GM21786 (cell line): ENCODE measurements around the gene TMEM134.
A peak's percentile ranks its signal among the peaks of the same experiment; 100 is the strongest.

ENCODE experiments used
- ATAC-seq: cut with Tn5 transposase; IDR thresholded peaks from one replicate; pipeline ENCODE4 v1.9.1; 2021; ENCODE audit not compliant: unreplicated experiment

The TMEM134 gene

GRCh38 chr11:67423891-67424613 is 45.0 kb downstream of the TMEM134 start:
- no peak for ATAC-seq

DNA sequence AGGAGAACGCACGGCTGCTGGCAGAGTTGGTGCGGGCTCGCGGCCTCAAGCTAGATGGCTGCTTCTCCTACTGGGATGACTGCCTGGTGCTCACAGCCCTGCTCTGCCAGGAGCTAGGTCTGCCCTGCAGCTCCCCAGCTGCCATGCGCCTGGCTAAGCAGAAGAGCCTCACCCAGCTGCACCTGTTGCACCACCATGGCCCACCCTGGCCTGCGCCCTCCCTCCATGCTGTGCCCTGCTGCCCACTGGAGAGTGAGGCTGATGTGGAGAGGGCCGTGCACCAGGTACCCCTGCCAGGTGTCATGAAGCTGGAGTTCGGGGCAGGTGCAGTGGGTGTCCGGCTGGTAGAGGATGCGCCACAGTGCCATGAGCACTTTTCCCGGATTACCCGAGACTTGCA is 45.6 kb downstream of the TMEM134 start:
- ATAC-seq, result no peak

GRCh38 chr11:67422891-67423290 is 46.2 kb downstream of the TMEM134 start:
- ATAC-seq, result no peak

DNA sequence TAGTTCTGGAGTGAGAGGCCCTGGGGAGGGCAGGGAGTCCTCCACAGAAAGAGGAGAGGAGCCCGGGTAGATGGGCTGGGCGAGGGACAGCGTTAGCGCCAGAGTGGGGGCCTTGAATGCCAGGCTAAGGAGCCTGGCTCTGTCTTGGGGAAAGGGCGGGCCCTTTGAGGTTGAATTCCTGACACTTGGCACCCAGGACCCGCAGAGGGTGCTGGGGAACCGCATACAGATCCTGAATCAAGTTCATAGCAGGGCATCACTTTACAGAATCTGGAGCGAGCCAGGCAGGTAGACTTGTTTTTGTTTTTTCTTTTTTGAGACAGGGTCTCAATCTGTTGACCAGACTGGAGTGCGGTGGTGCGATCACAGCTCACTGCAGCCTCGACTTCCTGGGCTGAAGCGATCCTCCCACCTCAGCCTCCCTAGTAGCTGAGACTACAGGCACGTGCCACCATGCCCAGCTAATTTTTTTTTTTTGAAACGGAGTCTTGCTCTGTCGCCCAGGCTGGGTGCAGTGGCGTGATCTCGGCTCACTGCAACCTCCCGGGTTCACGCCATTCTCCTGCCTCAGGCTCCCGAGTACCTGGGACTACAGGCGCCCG is 47.5 kb downstream of the TMEM134 start:
- no peak for ATAC-seq

GRCh38 chr11:67420646-67421429 is 48.2 kb downstream of the TMEM134 start:
- peak; percentile 84 for ATAC-seq

- no peak for ATAC-seq
These were observed 48.9 kb downstream of the TMEM134 start for GRCh38 chr11:67420147-67420645.

DNA sequence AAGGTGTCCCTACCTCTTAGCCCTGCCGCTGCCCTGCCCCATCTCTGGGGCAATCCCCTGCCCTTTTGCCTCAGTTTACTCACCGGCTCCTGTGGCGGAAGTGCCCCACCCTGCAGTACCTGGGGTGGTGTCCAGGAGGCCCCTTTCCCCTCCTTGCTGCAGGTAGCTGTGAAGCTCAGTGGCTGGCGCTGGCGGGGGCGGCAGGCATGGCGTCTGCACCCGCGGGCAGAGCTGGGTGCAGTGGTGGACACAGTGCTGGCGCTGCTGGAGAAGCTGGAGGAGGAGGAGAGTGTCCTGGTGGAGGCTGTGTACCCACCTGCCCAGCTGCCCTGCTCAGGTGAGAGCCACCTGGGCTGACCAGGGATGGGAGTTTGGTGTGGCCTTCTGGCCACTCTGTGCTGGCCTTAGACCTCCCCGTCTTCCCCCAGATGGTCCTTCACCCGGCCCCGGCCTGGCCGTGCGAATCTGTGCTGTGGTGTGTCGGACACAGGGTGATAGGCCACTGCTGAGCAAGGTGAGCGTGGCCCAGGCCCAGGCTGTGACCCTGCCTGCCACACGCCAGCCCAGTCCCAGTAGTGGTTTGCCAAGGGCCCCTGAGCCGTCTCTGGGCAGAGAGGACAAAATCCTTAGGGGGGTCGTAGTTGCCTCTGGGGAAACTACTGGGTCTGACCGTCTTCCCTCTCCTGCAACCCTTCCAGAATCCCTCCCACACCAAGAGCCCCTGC is 49.6 kb downstream of the TMEM134 start:
- no peak for ATAC-seq

- ATAC-seq, result no peak
These were observed 50.4 kb downstream of the TMEM134 start for GRCh38 chr11:67418476-67419281.

GRCh38 chr11:67417425-67417824 is 51.6 kb downstream of the TMEM134 start:
- ATAC-seq, result no peak

DNA sequence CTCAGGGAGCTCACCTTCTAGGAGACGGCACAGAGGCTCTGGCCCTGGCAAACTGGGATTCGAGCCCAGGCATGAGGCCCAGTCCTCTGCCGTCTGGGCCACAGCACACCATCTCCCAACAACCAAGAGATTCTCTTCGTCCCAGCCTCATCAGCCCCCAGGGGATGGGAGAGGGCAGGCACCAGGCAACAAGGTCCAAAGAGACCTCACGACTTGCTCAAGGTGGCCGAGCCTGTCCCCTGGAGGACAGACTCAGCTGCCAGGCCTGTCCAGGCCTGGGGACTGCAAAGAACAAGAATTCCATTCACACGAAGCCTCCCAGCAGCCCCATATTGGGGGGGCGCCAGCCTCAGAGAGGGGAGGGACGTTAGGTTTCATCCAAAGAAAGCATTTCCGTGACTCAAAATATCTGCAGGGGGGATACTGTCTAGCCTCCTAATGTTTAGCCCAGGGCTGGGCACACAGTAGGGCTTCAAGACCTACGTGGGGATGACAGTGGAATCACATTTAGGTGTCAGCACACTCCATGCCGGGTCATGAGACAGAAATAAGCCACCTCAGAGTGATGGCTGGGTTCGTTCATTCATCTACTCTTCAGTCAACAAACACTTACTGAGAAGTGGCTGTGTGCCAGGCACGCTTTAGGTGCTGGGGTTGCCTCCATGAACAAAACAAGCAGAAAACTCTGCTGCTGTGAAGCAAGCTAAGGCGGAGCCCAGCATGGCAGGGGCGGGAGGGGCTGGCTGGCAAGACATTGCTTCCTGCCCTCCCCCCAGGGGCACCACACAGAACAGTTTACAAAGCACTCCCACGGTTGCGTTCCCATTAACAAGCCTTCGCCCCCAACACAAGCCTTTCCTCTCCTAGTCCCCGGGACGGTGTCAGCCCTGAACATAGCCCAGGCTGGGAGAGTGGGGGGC is 52.4 kb downstream of the TMEM134 start:
- no peak for ATAC-seq

DNA sequence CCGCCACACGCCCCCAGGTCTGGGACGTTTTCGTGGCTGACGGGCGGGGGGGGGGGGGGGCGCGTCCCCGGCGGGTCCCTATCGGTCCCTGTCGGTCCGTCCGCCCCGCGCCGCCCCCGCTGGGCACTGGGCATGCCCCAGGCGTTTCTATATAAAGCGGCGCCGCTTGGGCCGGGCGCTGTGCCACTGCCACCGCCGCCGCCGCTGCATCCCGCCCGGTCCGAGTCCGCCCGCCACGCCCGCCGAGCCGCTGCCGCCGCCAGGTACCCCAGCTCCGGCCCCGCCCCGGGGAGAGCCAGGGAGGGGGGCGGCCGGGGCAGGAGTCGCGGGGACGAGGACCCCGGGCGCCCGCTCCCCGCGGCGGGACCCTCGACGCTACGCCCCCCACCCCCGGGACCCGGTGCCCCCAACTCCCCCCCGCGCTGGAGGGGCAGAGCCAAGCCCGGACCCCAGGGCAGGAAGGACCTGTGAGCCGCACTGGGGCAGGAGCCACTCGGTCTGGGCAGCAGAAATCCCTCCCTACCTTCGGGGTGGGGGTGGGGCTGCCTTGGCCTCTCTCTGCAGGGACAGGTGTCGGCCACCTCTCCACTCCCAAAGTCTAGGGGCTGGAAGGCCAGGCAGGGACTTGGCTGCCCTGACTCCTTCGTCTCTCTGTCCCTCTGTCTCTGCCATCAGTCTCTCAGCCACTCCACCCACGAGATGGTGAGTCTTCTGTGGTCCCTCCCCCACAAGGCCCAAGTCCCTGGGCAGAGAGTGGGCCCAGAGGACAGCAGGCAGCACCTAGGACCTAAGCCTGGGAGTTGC is 53.3 kb downstream of the TMEM134 start, which contains the start of gene CARNS1:
Gene CARNS1, plus strand, starts transcription at position 178 of the 804 bp plus-strand sequence. Its CDS starts 522 bp downstream, at position 700.
- no peak for ATAC-seq

DNA sequence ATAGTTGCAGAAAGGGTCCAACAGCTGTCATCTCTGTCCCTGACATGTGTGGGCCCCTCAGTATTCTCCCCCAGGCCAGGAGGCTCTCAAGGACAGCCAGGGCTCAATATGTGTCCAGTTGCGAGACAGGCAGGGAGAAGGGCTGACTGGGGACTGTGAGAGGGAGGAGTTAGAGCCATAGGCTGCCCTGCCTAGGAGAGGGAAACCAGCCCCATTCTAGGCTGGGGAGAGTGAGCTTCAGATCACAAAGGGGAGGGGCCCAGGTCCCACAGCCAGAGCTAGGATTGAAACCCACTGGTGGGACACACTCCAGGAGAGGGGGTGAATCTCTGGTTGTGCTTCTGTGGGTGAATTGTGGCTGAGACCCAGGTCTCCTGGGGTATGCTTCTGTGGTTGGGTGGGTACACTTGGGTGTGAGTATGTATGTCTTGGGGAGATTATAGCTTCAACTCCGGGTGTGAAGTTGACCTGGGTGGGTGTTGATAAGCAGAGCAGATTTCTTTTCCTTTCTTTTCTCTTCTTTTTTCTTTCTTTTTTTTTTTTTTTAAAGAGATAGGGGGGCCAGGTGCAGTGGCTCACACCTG is 55.7 kb downstream of the TMEM134 start:
- no peak for ATAC-seq

- no peak for ATAC-seq
These were observed 56.4 kb downstream of the TMEM134 start for GRCh38 chr11:67412495-67413179.

DNA sequence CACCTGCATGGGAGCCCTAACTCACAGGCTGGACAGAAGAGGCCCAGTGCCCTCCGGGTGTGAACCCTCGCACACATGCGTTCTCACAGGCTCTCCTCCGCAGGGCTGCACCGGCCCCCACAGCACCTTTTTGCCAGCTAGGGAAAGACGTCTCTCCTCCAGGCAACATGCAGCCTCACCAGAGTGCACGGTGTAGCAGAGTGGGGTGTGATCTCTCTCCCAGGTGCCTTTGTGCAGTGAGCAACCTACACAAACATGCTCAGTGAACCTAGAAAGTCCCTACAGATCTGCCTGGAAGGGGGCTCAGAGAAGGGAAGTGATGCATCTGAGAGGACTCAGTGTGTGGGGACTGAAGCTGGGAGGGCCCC is 57.3 kb downstream of the TMEM134 start:
- no peak for ATAC-seq
